ENCODE data around the gene FUBP3. TPM values are rescaled to one million over a fixed set of nuclear protein-coding genes. Genes with fewer than 3 reads are reported as not detected.

The FUBP3 gene
- polyA plus RNA-seq, 1 of the 3 experiments (the other 2 are of a cell fraction): 55.1 TPM

- DNase-seq: peak; percentile 14
- H3K4me3 ChIP-seq (ENCODE audit: low read depth in 2 of 2, low read length in 1 of 2): no peak overlapping the region
- no peaks in the 10 kb centered on the region for H3K9me2 ChIP-seq
- WGBS (ENCODE audit: low lambda C conversion rate): 93% methylated on average over 4 of the region's 4 CpGs
- no peak overlapping the region for H2AFZ ChIP-seq (ENCODE audit: low read depth)
- no peak overlapping the region for H3K27ac ChIP-seq (ENCODE audit: low read depth in 2 of 2, low read length in 1 of 2)
- TF ChIP-seq MXI1 (IDR thresholded peaks at IDR 0.05; ENCODE audit: low read depth, low read length) (no peak), TAF1 (IDR thresholded peaks at IDR 0.05; ENCODE audit: borderline replicate concordance, low read depth, low read length) (no peak)
- H4K20me1 ChIP-seq (ENCODE audit: insufficient read depth): no peaks in the 10 kb centered on the region
- H3F3A ChIP-seq (replicated peaks; ENCODE audit: insufficient read depth): no peaks in the 10 kb centered on the region
- peaks cover 0 to 2% of the 10 kb centered on the region in 2 experiments; a peak in 1 of 4 replicates for H3K4me1 ChIP-seq (ENCODE audit: control insufficient read depth in 1 of 2, insufficient read depth in 2 of 2, low read depth in 1 of 2, low read length in 1 of 2)
- ChIA-PET POLR2A (no interaction called here), CTCF (interaction anchor here (0.7 to 1.4 kb wide), 3 partner anchors 9 to 14 kb away, joined by 3 to 5 read pairs (median 4); no protein-coding TSS in a partner anchor)
- H3K9ac ChIP-seq: no peak overlapping the region
- no peaks in the 10 kb centered on the region for H3K79me2 ChIP-seq (ENCODE audit: insufficient read depth)
- peaks cover 24% of the 10 kb centered on the region for H3K27me3 ChIP-seq (ENCODE audit: insufficient read depth)
- H3K36me3 ChIP-seq (replicated peaks in 1 of 2; ENCODE audit: control insufficient read depth in 1 of 2, insufficient read depth in 2 of 2, low read length in 1 of 2): no peaks in the 10 kb centered on the region
- no peak overlapping the region for H3K4me2 ChIP-seq
- no peaks in the 10 kb centered on the region for H3K9me3 ChIP-seq
Measured at GRCh38 chr9:130669965-130670364, 90.6 kb downstream of the FUBP3 start.

- no peak for TF ChIP-seq NRF1 (IDR thresholded peaks at IDR 0.05; ENCODE audit: low read depth, low read length)
- no peak for TF ChIP-seq TAF1 (IDR thresholded peaks at IDR 0.05; ENCODE audit: borderline replicate concordance, low read depth, low read length)
- TF ChIP-seq TCF12 (IDR thresholded peaks at IDR 0.05): no peak
- TF ChIP-seq RCOR1 (IDR thresholded peaks at IDR 0.05; ENCODE audit: low read length): no peak
- TF ChIP-seq EP300 (IDR thresholded peaks at IDR 0.05; ENCODE audit: borderline replicate concordance in 1 of 2, low read depth in 1 of 2, low read length in 1 of 2): no peak
- no peak for TF ChIP-seq USF1 (IDR thresholded peaks at IDR 0.05; ENCODE audit: borderline replicate concordance, low read depth)
- TF ChIP-seq, protein P1, sequence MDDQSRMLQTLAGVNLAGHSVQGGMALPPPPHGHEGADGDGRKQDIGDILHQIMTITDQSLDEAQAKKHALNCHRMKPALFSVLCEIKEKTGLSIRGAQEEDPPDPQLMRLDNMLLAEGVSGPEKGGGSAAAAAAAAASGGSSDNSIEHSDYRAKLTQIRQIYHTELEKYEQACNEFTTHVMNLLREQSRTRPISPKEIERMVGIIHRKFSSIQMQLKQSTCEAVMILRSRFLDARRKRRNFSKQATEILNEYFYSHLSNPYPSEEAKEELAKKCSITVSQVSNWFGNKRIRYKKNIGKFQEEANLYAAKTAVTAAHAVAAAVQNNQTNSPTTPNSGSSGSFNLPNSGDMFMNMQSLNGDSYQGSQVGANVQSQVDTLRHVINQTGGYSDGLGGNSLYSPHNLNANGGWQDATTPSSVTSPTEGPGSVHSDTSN (IDR thresholded peaks at IDR 0.05): no peak
- TF ChIP-seq SMC3 (IDR thresholded peaks at IDR 0.05; ENCODE audit: low read depth, low read length): no peak
- TF ChIP-seq YY1 (IDR thresholded peaks at IDR 0.05; ENCODE audit: low read depth): no peak
- TF ChIP-seq, protein P2, sequence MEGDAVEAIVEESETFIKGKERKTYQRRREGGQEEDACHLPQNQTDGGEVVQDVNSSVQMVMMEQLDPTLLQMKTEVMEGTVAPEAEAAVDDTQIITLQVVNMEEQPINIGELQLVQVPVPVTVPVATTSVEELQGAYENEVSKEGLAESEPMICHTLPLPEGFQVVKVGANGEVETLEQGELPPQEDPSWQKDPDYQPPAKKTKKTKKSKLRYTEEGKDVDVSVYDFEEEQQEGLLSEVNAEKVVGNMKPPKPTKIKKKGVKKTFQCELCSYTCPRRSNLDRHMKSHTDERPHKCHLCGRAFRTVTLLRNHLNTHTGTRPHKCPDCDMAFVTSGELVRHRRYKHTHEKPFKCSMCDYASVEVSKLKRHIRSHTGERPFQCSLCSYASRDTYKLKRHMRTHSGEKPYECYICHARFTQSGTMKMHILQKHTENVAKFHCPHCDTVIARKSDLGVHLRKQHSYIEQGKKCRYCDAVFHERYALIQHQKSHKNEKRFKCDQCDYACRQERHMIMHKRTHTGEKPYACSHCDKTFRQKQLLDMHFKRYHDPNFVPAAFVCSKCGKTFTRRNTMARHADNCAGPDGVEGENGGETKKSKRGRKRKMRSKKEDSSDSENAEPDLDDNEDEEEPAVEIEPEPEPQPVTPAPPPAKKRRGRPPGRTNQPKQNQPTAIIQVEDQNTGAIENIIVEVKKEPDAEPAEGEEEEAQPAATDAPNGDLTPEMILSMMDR (IDR thresholded peaks at IDR 0.05): no peak
- TF ChIP-seq IRF3 (IDR thresholded peaks at IDR 0.05; ENCODE audit: low read depth, low read length): no peak
- TF ChIP-seq FOSL2 (IDR thresholded peaks at IDR 0.05; ENCODE audit: borderline replicate concordance, low read depth): no peak
- WGBS (ENCODE audit: low lambda C conversion rate): 90% methylated on average over 6 of the region's 6 CpGs
Measured at GRCh38 chr9:130670644-130671043, 91.3 kb downstream of the FUBP3 start.

More at GRCh38 chr9:130670644-130671043, 91.3 kb downstream of the FUBP3 start:
- no peak overlapping the region for H3K27ac ChIP-seq (ENCODE audit: low read depth in 2 of 2, low read length in 1 of 2)
- no peak overlapping the region for H3K4me3 ChIP-seq (ENCODE audit: low read depth in 2 of 2, low read length in 1 of 2)
- no peaks in the 10 kb centered on the region for H3F3A ChIP-seq (replicated peaks; ENCODE audit: insufficient read depth)
- H3K9me2 ChIP-seq: no peaks in the 10 kb centered on the region
- no peak overlapping the region for H3K4me2 ChIP-seq
- peaks cover 19% of the 10 kb centered on the region for H3K27me3 ChIP-seq (ENCODE audit: insufficient read depth)
- H3K4me1 ChIP-seq (ENCODE audit: control insufficient read depth in 1 of 2, insufficient read depth in 2 of 2, low read depth in 1 of 2, low read length in 1 of 2): peaks cover 0 to 2% of the 10 kb centered on the region in 2 experiments; a peak in 1 of 4 replicates
- CTCF ChIA-PET: interaction anchor here (0.9 to 1.4 kb wide), 2 partner anchors 8 to 12 kb away, joined by 3 to 4 read pairs; no protein-coding TSS in a partner anchor
- H3K9me3 ChIP-seq: no peaks in the 10 kb centered on the region
- DNase-seq: no peak
- H4K20me1 ChIP-seq (ENCODE audit: insufficient read depth): no peaks in the 10 kb centered on the region
- no peak overlapping the region for H2AFZ ChIP-seq (ENCODE audit: low read depth)
- H3K36me3 ChIP-seq (replicated peaks in 1 of 2; ENCODE audit: control insufficient read depth in 1 of 2, insufficient read depth in 2 of 2, low read length in 1 of 2): no peaks in the 10 kb centered on the region
- no peak overlapping the region for H3K9ac ChIP-seq
- POLR2A ChIA-PET: no interaction called here
- H3K79me2 ChIP-seq (ENCODE audit: insufficient read depth): no peaks in the 10 kb centered on the region
